Suppressor macrophage (primary cell): ENCODE data around the gene LGALS1.

Experiments
- DNase-seq, 4 experiments: peaks; one replicate each; pipeline ENCODE4 v3.0.0-alpha.2; 2020 to 2022
- total RNA-seq, 17 experiments: gene quantifications; one replicate each; lab custom pipeline; 2026; ENCODE audit warnings: mixed read lengths in 6 of 17, inconsistent platforms in 3 of 17; lab: John Stamatoyannopoulos, UW

Gene LGALS1
- total RNA-seq: 488 to 1,048 (median 772) reads per million in 17 experiments

DNA sequence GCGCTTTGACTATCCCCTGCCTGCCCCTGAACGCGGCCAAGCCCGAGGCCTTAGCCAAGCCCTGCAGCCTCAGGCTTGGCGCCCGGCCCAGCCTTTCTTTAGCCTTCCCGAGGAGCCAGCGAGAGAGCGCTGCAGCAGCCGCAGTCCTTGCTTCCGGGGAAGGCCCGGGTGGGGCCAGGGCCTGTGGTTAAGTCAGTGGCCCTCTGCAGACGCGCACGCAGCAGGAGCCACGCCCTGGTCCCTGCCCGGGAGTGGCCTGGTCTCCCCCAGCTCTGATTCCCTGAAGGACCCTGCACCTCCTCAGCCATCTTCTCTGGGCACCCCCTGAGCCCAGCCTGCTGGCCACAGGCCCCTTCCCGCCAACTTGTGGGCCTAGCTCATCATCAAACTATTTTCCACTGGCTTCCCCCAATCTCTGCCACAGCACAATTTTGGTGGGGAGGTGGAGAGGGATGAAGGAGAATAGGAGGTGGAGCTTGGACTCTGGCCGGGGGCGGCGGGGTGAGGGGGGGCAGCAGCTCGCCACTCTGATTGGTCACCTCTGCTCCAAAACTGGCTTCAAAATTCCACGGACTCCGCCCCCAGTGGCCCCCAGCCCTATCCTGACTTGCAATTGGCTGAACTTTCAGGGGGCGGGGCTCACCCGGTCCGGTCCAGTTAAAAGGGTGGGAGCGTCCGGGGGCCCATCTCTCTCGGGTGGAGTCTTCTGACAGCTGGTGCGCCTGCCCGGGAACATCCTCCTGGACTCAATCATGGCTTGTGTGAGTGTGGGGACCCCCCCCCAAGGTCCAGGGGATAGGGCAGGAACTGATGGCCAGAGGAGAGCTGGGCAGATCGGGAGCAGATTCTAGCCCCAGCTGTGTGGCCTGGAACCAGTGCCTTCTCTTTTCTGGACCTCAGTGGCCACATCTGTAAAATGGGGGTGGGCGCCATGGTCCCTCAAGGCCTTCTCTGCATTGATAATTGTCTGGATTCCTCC, at the start of gene LGALS1:
LGALS1 (plus strand) TSS at position 686 of the 979 bp plus-strand sequence; CDS start at position 753, 67 bp downstream.
- DNase-seq: peak; percentile 95 to 98 (median 96)

DNA sequence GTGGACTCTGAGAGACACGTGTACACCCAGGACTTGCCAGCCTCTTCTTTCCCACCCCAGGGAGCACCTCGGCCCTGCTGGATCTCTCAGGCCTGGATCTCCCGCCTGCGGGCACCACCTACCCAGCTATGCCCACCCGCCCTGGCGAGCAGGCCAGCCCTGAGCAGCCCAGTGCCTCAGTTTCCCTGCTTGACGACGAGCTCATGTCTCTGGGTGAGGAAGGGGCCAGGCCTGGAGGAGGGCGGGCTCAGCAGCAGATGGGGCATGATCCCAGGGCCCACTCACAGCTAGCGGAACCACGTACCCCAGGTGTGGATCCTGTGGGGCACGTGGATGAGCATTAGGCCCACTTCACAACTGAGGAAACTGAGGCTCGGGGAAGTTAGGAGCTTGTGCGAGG, 49.7 kb upstream of the LGALS1 start:
- no peak for DNase-seq

DNA sequence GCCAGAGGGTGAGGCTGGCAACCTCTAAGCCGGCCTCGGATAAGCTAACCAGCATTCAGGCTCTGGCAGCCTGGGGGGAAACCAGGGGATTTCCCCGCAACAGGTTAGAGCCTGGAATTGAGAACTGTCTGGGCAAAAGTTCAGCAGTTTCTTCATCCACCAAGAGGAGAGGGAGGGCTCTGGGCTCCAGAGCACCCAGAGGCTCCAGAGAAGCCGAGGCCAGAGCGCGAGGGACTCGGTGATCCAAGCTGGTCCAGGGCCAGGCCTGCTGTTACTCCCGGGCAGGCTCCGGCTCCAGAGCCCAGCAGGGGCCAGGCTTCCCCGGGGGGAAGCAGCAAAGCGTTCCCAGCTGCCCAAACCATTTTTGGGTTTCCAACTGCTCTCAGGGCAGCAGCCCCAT, 49.3 kb upstream of the LGALS1 start:
- DNase-seq: no peak

DNA sequence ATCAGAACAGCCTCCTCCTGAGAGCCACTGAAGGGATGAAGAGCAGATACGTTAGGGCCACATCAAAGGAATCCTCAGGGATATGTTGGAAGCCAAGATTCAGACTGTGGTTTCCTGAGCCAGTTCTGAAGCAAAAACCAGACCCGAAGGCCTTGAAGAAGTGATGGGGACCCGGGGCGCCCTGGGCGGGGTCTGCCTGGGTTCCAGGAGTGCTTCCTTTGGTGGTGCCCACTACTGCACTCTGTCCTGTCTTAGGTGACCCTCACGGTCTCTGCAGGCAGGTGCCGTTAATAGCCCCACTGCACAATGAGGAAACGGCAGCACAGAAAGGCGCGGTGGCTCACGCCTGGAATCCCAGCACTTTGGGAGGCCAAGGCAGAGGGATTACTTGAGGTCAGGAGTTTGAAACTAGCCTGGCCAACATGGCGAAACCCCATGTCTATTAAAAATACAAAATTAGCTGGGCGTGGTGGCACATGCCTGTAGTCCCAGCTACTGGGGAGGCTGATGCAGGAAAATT, 48.8 kb upstream of the LGALS1 start:
- DNase-seq: no peak

DNA sequence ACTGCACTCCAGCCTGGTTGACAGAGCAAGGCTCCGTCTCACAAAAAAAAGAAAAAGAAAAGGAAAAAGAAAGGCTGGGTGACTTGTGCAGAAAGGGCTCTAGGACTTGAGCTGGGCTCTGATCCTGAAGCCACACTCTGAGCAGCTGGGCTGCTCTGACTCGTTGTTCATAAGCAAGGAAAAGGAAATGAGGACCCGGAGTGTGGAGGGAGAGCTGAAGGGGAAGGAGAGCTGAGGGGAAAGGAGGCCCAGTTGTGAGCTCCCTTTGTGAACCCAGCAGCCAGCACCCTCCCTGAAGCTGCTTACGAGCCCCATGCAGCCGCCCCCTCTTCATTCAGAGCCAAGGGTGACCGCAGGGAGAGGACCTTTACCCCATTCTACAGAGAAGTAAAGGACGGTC, 48.3 kb upstream of the LGALS1 start:
- DNase-seq: peak in 3 of 4 experiments; percentile 52 to 60 (median 53)

DNA sequence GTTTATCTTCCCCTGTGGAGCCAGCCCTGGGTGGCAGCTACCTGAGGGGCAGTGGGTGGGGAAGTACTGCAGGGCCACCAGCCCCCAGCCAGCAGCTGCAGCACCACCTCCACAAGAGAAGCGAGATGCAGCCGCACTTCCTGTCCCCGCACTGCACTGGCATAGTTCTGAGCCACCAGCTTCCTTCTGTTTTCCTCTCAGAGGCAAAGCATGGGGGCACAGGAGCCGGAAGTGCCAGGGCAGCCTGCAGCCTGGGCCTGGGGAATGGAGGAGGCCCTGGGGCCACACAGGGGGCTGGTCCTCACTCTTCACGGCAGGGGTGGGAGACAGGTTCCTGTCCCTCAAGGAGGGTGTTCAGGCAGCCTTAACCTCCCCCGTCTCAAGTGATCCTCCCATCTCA, 47.9 kb upstream of the LGALS1 start:
- DNase-seq: peak; percentile 47 to 67 (median 65)

DNA sequence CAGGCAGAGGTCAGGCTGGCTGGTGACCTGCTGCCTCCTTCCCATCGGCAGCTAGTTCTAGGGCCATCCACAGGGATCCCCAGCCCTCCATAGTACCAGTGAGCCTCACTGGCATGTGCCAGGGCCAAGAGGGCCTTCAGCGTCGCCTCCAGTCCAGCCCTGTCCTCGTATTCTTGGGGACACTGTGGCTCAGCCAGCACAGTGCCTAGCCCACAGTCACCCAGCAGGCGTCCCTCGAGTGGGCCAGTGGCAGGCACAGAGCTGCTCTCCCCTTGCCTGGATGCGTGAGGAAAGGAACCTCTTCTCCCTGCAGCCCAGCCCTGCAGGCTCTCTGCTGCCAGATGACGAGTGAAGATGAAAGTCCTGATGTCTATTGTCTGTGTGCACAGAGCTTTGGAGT, 46.6 kb upstream of the LGALS1 start:
- no peak for DNase-seq

DNA sequence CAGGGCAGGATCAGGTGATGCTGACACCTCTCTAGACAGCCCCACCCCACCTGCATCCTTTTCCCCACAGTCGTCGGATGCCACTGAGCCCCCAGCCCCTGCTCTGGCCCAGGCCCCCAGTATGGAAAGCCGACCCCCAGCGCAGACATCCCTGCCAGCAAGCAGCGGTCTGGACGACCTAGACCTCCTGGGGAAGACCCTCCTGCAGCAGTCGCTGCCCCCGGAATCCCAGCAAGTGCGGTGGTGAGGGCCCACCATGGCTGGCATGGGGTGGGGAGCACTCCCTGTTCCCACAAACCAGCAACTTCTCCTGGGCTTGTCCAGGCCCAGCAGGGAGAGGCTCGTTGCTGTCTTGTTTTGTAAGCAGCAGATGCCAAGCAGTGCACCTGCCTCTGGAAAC, 45.5 kb upstream of the LGALS1 start:
- DNase-seq: no peak

DNA sequence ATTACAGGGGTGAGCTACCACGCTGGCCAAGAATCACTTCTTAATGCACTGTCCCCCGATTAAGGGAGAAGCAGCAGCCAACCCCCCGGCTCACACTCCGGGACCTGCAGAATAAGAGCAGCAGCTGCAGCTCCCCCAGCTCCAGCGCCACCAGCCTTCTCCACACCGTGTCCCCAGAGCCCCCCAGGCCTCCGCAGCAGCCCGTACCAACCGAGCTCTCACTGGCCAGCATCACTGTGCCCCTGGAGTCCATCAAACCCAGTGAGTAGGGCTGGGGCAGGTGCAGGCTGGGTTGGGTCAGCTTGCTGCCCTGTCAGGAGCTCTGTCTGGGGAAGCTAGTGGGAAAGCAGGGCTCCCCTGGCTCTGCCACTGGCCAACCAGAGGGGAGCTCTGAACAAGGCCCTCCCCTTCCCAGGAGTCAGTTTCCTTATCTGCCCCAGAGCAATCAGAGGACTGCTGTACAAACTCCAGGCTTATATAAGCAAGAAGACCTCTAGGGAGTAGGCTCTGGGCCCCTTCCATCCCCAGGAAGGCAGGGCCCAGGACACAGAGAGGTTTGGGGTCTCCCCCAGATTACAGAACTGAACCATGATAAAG, 44.5 kb upstream of the LGALS1 start:
- no peak for DNase-seq

DNA sequence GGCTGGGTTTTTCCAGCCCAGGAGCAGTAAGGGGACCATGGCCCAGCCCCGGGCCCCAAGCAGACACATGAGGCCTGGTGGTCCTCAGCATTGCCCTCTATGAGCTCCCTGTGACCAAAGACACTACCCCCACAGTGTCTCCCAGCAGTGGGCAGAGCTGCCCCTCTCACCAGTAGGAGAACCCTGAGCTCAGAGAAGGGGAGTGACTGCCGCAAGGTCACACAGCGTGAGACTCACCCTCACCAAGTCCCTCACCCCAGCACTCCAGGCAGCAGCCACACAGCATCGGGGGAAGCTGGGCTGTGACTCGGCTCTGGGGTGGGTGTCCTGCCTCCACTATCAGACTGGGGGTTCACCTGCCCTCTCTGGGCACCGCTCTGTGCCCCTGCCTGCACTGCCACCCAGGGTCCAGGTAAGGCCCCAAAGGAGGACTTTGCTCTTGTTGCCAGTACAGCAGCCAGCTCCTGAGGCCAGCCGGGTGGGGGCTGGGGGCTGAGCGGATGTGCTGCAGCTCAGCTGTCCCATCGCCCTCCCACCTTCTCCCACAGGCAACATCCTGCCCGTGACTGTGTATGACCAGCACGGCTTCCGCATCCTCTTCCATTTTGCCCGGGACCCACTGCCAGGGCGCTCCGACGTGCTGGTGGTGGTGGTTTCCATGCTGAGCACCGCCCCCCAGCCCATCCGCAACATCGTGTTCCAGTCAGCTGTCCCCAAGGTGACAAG, 43.8 kb upstream of the LGALS1 start:
- DNase-seq: peak in 2 of 4 experiments; percentile 52 to 56

DNA sequence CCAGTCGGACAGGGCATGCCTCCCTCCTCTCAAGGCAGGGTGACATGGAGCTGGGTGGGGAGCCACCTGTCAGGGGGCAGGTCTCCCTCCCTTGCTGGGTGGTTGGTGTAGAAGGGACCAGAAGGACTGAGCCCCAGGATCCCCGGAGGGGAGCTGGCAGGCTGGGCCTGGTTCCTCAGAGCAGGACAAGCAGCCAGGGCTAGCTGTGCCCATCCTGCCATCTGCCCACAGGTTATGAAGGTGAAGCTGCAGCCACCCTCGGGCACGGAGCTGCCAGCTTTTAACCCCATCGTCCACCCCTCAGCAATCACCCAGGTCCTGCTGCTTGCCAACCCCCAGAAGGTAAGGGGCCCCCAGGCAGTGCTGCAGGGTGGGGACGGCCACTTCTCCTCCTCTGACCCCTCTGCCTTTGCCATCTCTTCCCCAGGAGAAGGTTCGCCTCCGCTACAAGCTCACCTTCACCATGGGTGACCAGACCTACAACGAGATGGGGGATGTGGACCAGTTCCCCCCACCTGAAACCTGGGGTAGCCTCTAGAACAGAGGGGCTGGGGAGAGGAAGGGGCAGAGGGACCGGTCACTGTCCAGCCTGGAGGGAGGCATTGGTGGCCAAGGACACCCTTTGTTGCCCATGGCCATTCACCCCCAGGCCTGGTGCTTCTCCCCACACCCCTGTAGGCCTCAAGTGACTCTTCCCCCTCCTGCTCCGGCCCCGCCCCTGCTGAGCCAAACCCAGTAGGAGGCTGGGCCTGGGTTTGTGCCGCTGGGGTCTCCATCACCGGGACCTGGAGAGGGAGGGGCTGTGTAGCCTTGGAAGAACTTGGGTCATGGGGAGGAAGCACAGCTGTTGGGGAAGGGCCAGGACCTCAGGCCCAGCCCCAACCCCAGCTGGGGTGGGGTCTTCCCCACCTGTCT, 43.0 kb upstream of the LGALS1 start:
- DNase-seq: peak in 2 of 4 experiments; percentile 46 to 49

DNA sequence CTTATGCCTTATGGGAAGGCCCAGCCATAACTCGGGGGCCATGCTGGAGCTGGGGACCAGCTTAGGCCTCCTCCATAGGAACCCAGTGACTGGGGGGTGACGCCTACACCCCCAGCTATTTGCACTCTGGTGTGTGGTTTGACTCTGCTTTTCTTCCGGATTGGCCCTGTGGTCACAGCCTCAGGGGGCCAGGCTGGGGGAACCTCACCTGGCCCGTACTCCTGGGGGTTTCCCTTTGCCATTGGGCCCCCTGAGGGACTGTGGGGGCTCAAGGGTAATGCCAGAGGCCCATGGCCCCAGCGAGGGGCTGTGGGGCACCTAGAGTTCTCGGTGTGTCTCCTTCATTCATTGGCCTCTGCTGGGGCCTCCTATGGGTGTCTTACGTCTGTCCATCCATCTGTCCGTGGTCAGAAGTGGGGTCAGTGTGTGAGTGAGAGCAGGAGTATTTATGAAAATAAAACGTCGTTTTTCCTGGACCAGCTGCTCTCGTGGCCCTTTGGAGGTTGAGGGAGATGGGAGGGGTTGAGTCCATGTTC, 42.3 kb upstream of the LGALS1 start:
- DNase-seq: peak in 3 of 4 experiments; percentile 30 to 47 (median 41)

DNA sequence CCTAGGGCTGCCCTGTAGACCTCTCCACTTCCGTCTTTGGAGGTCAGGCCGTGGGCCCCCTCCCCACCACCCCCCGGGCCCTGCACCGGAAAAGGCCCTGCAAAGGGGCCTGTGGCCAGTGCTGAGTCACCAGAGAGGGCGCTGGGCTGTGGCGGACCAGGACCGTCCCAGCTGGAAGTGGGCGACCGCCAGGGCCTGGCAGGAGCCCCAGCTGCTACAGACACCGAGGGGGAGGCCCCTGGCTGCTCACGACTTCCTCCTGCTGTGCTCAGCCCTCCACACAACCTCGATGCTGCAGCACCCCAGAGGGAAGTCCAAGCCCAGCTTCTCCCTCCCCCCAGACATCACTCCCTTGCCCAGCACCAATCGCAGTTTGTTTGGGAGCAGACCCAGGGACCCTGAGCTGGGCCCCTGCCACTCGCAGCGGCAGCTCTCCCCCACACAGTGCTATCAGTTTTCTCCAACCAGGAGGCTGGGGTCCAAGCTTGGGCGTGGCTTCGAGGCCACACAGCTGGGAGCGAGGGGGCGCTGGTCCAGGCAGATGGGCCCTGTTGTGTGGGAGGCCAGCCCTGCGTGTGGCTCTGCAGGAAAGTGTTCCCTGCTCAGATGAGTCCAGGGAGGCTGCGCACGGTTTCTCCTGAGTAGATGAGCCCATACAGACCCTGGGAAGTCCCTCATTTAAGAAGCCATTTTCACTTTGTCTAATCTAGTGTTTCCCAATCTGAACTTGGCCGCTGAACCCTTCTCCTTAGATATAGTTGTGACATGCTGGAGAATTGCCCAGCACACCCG, 41.6 kb upstream of the LGALS1 start:
- DNase-seq: peak; percentile 95 to 98 (median 97)

DNA sequence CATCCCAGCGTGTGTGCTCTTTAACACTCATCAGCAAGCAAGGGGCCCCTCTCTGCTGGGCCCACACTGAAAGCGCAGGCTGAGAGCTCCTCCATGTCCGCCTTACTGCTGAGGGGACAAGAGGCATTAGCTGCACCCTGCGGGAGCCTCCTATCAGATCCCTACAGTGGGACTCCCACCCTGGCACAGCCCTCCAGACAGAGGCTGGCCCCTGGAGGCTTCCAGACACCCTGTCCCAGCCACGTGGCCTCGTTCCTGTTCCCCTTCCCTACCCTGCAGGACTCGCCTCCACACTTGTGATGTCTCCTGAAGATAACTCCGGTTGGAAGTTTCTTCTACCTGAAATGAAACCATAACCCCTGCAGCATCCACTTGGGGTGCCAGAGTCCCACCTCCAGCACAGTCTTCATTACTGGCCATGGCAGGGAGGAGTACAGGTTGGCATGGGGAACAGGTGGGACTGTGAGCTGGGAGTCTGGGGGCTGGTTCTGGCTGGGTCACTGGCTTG, 41.0 kb upstream of the LGALS1 start:
- peak; percentile 32 to 63 (median 48) for DNase-seq

DNA sequence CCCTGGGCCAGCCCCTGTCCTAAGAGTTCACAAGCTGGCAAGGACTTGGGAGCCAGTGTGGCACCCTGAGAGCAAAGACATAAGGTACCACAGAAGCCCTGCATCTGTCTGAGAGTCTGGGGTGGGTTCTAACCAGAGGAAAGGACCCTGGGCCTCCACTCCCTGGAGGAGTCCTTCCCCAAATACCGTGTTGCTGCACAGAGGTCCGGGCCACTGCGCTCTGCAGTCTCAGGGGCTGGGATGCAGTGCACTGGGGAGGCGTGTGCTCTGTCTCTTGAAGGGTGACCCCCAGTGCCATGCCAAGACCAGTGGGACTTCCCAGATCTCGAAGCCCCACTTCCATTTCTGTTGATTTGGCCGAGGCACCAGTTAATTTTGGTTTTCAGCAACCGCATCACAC, 40.3 kb upstream of the LGALS1 start:
- DNase-seq: no peak

DNA sequence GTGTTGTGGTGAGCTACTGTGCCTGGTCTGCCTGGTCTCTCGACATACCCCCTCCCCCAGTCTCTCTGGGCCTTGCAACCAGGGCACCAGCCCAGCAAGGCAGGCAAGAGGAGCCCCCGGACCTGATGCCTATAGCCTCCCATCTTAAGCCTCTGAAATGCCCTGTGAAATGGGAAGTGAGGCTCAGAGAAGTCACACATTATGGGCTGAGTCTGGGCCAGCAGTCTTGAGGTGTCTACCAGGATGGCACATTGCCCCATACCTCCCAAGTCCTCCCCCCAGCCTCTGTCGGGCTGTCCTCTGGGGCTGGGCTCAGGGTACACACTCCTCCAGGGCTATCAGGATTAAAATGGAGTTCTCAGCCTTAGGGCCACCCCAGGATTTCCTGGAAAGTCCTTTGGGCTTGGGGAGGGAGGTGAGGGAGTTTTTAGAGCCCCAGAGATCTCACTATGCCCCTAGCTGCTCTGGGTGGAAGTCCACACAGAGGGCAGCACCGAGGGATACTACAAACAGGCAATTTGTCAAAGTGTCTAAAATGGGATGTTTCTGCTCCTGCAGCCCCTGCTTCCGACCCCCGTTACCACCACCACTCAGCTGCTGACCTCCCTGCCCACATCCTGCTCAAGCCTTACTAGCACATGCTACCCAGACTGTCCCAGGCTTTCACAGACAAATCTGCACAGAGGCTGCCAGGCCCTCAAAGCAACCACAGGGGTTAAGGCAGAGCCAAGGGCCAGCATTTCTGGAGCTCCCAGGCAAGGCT, 39.1 kb upstream of the LGALS1 start:
- DNase-seq: peak; percentile 43 to 86 (median 64)

DNA sequence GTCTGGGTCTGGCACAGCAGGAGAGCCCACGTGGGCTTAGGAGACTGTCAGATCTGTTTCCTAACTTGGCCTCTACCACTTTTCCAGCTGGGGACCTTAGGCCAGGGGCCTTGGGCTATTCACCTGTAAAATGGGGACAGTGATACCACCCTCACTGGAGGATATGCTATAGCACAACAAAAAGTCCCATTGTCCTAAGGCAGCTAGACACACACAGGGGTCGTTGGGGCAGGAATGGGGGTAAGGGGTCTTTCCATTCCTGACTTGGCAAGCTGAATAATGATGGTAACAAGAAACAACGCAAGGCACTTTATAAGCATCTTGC, 38.5 kb upstream of the LGALS1 start:
- no peak for DNase-seq

DNA sequence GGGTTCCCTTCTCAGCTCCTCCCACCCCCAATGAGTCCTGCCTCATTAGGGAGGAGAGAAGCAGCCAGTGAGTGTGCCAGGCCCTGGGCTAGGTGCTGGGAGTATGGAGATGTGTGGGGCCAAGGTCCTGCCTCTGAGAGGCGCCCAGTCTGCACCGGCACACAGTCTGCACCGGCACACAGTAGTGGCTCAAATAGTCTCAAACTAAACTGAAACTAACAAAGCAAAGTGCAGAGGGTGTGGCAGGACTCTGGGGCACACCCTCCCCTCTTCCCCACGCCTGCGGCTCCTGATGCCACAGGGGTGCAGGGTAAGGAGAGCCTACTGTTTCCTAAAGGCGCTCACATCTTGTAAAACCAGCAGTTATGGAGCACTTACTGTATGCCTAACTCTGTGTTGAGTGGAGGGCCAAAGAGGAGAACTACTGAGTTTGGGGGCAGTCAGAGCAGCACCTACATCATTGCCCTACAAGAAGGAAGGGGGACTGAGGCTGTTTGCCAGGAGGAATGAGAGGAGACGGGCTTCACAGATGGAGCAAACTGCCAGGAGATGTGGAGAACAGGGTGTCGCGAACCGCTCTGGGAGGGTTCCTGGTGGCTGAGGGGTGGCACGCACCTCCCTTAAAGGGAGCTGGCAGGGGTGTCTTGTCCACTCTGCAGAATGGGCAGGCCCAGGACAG, 36.9 kb upstream of the LGALS1 start:
- peak in 2 of 4 experiments; percentile 37 to 41 for DNase-seq
